Caki2 (cell line): Measurements from ENCODE around the gene LPO. TPM values are rescaled to one million over a fixed set of nuclear protein-coding genes. Genes with fewer than 3 reads are reported as not detected.

Source experiments
- DNase-seq: peaks from one replicate; pipeline ENCODE4 v3.0.0-alpha.2; 2015; ENCODE audit warnings: low read depth
- in situ Hi-C: cut with HindIII; loops from 2 replicates; pipeline ENCODE4 v1.10.0; 2016; ENCODE audit warnings: low sequenced_read_pairs, low pct_unique_long_range_greater_than_20kb, mixed read lengths
- total RNA-seq: library from RNA; depleted of rRNA; stranded (reverse); fragments of >200 nt; shearing (Covaris generic); gene quantifications from 2 replicates; pipeline ENCODE4 v1.2.3, GENCODE V29; 2014; ENCODE audit warnings: low replicate concordance

The LPO gene
- total RNA-seq, 1 experiment from 2014 or later, result not detected

- in situ Hi-C loops, result no loop called here
- peak; percentile 48 for DNase-seq
Measured at GRCh38 chr17:58249270-58250133, 11.1 kb downstream of the LPO start.

DNA sequence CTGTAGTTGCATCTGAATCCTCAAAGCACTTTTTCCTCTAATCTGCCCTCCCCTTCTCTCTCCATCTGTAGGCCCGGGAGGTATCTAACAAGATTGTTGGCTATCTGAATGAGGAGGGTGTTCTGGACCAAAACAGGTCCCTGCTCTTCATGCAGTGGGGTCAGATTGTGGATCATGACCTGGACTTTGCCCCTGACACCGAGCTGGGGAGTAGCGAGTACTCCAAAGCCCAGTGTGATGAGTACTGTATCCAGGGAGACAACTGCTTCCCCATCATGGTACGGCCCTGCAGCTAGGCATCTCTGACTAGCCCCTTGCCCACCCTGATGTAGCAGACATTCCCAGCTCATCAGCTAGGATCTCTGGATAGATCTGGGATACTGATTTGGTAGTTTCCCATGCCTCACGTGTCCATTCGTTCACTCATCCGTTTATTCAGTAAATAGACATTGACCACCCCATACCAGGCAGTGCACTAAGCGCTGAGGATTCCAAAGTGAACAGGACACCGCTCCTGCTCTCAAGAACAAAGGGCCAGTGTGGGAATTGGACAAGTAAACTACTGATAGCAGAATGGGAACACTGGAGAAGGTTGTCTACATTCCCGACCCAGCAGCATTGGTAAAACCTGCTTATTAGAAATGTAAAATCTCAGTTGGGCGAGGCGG lies 12.1 kb downstream of the LPO start:
- in situ Hi-C loops, result no loop called here

GRCh38 chr17:58252141-58252540 lies 13.8 kb downstream of the LPO start:
- no peak for DNase-seq

More for the DNA sequence above, 12.1 kb downstream of the LPO start:
- DNase-seq, result no peak

DNA sequence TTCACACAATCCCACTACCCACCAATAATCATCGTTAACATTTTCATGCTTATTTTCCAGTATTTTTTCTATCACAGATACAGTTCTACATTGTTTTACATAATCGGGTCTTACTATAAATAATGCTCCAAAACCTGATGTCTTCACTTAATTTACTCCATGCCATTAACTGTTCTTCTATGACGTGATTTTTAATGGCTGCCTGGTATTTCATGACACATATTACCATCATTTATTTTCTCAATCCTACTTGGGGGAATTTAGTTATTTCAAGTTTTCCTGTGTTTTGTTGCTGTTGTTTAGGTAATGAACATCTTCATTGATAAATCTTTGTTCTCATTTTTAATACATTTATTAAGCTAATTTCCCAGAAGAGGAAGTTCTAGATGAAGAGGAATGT lies 14.7 kb downstream of the LPO start:
- in situ Hi-C loops, result no loop called here
- no peak for DNase-seq

More at GRCh38 chr17:58252141-58252540, 13.8 kb downstream of the LPO start:
- in situ Hi-C loops, result no loop called here

- DNase-seq, result no peak
- in situ Hi-C loops, result no loop called here
Measured at GRCh38 chr17:58254803-58255202, 16.4 kb downstream of the LPO start.

DNA sequence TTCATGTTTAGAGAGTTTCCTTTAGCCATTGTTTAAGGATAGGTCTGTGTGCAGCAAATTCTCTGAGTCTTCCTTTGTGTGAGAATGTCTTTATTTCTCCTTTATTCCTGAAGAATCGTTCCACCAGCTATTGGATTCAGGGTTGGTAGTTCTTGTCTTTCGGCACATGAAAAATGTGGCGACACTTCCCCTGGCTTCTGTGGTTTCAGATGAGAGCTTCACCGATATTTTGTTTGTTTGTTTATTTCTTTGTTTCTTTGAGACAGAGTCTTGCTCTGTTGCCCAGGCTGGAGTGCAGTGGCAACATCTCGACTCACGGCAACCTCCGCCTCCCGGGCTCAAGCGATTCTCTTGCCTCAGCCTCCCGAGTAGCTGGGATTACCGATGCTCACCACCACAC lies 23.8 kb downstream of the LPO start:
- in situ Hi-C loops, result no loop called here
- no peak for DNase-seq

- in situ Hi-C loops, result no loop called here
Measured at GRCh38 chr17:58263773-58264172, 25.4 kb downstream of the LPO start.

GRCh38 chr17:58264407-58265103 lies 26.2 kb downstream of the LPO start:
- in situ Hi-C loops, result no loop called here
- DNase-seq, result no peak

More at GRCh38 chr17:58263773-58264172, 25.4 kb downstream of the LPO start:
- DNase-seq, result no peak

DNA sequence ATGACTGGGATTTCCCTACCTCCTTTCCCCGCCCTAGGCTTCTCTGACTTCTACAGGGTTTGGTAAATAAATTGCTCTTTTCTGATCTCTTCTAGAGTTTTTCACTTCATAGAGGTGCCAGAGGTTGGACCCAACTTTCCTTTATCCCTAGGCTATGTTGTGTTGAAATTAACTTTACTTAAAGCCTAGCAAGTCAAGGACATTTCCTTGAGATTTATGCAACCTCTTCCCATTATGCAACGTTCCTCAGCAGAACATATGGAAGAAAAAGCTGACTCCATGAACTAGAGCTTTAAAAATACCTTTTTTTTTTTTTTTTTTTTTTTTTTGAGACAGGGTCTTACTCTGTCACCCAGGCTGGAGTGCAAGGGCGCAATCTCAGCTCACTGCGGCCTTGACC lies 26.9 kb downstream of the LPO start:
- in situ Hi-C loops, result no loop called here
- no peak for DNase-seq

DNA sequence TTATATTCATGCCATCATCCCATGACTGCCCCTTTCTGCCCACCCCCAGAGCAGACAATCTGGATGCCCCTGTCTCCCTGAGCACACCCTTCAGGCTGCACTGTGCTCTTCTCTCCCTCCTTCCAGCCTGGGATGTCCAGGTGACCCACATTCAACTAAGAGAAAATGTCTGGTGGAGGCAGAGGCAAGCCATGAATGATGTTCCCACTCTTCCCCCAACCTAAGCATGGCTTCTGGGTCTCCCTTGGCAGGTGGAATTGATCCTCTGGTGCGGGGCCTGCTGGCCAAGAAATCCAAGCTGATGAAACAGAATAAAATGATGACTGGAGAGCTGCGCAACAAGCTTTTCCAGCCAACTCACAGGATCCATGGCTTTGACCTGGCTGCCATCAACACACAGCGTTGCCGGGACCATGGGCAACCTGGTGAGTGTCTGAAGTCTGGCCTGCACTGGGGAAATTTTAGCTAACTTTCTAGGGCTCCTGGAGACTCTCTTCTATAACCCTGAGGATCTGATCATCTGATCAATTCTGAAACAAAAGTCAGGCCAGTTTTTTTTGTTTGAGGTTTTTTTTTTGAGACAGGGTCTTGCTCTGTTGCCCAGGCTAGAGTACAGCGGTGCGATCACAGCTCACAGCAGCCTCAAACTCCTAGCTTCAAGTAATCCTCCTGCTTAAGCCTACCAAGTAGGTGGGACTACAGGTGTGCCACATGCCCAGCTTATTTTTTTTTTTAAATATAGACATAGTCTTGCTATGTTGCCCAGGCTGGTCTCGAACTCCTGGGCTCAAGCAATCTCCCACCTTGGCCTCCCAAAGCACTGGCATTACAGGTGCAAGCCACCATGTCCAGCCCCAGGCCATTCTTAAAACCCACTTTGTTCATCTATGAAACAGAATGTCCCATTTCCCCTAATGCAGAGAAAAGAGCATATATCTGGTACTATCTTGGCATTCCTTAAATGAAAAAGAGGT lies 27.8 kb downstream of the LPO start:
- in situ Hi-C loops, result no loop called here
- no peak for DNase-seq

- DNase-seq, result no peak
- in situ Hi-C loops, result no loop called here
Measured at GRCh38 chr17:58267347-58268324, 29.3 kb downstream of the LPO start.

DNA sequence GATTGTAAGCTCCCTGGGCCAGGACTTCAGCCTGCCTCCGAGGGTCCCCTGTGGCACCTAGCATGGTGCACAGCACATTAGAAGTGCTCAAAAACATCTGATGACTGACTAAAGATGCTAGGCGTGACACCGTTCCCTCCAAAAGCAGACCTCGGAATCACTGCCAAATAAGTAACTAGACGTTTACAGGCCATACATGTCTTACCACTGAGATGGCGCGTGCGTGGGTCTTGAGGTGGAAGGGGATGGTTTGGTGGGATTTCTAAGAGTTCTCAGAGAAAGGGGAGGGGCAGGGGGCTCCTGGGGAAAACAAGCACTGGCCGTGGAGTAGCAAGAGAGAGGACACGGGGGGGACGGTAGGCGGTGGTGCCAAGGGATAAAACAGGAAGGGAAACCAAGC lies 29.9 kb downstream of the LPO start:
- in situ Hi-C loops, result no loop called here

DNA sequence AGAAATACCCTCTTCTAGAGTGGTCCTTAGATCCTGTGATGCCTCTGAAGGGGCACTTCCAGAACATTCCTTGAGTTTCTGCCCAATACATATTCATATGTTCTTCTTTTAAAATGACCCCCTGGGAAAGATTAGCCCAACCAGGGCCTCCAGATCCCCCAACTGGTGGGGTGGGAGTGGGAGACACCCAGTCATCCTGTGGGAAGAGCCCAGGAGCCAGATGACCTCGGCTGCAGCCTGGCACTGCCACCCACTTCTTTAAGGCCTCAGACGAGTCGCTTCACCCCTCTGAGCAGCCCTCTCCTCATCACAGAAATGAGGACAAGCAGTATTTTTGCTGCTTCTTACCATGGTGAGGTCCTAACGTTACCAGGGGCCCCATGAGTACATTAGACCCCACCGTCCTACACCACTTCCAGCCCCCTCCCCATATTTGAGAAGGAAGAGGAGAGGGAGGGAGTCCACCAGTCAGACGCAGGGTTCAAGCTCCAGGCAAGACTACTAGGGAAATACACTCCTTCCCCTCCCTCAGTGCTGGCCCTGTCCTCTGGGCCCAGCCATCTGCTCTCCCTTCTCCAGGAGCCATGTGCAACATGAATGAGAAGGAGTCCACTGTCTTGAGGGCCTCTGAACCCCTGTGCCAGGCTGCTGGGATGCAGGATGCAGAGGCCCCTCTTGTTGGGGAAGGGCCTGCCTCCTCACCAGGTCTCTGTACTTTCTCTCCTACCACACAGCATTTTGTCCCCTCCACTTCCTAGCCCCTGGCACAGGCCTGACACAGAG lies 30.6 kb downstream of the LPO start:
- in situ Hi-C loops, result no loop called here
- DNase-seq, result no peak

More for the DNA sequence above, 29.9 kb downstream of the LPO start:
- DNase-seq, result no peak

GRCh38 chr17:58269557-58270291 lies 31.3 kb downstream of the LPO start:
- in situ Hi-C loops, result no loop called here
- no peak for DNase-seq

- DNase-seq, result no peak
- in situ Hi-C loops, result no loop called here
Measured at GRCh38 chr17:58270476-58271215, 32.3 kb downstream of the LPO start.
